ENCODE measurements around the gene CCNE1. TPM values are rescaled to one million over a fixed set of nuclear protein-coding genes. Genes with fewer than 3 reads are reported as not detected.

CCNE1 gene
- total and polyA plus RNA-seq, 10 of the 15 experiments (the other 5 are each of a cell fraction or from before 2014, with no cell fraction given), result 6.3 to 44.2 (median 35.8) TPM

- TF ChIP-seq, protein P1, sequence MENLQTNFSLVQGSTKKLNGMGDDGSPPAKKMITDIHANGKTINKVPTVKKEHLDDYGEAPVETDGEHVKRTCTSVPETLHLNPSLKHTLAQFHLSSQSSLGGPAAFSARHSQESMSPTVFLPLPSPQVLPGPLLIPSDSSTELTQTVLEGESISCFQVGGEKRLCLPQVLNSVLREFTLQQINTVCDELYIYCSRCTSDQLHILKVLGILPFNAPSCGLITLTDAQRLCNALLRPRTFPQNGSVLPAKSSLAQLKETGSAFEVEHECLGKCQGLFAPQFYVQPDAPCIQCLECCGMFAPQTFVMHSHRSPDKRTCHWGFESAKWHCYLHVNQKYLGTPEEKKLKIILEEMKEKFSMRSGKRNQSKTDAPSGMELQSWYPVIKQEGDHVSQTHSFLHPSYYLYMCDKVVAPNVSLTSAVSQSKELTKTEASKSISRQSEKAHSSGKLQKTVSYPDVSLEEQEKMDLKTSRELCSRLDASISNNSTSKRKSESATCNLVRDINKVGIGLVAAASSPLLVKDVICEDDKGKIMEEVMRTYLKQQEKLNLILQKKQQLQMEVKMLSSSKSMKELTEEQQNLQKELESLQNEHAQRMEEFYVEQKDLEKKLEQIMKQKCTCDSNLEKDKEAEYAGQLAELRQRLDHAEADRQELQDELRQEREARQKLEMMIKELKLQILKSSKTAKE (IDR thresholded peaks at IDR 0.05; ENCODE audit: low read depth, poor library complexity, severe bottlenecking), result no peak
- TF ChIP-seq POLR2AphosphoS2 (IDR thresholded peaks at IDR 0.05; ENCODE audit: low read depth, low read length), result no peak
- TF ChIP-seq BACH1 (IDR thresholded peaks at IDR 0.05; ENCODE audit: borderline replicate concordance), result no peak
- TF ChIP-seq BMI1 (IDR thresholded peaks at IDR 0.05; ENCODE audit: borderline replicate concordance), result no peak
- TF ChIP-seq, protein P2, sequence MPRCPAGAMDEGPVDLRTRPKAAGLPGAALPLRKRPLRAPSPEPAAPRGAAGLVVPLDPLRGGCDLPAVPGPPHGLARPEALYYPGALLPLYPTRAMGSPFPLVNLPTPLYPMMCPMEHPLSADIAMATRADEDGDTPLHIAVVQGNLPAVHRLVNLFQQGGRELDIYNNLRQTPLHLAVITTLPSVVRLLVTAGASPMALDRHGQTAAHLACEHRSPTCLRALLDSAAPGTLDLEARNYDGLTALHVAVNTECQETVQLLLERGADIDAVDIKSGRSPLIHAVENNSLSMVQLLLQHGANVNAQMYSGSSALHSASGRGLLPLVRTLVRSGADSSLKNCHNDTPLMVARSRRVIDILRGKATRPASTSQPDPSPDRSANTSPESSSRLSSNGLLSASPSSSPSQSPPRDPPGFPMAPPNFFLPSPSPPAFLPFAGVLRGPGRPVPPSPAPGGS (IDR thresholded peaks at IDR 0.05; ENCODE audit: borderline replicate concordance, insufficient read depth, low read depth, low read length, poor library complexity, severe bottlenecking), result peak; percentile 55
- no peak for TF ChIP-seq MTA3 (IDR thresholded peaks at IDR 0.05; ENCODE audit: borderline replicate concordance, low read length)
- no peak for TF ChIP-seq BCLAF1 (IDR thresholded peaks at IDR 0.05)
- TF ChIP-seq NR2C1 (IDR thresholded peaks at IDR 0.05), result no peak
- TF ChIP-seq MLLT1 (IDR thresholded peaks at IDR 0.05), result no peak
- TF ChIP-seq ZNF207 (IDR thresholded peaks at IDR 0.05; ENCODE audit: borderline replicate concordance), result no peak
- no peak for TF ChIP-seq TCF7 (IDR thresholded peaks at IDR 0.05; ENCODE audit: borderline replicate concordance)
- peak; percentile 58; the same call in 1 of the 2 replicates for TF ChIP-seq ATF7 (IDR thresholded peaks at IDR 0.05; ENCODE audit: low read depth)
- TF ChIP-seq USF1 (IDR thresholded peaks at IDR 0.05; ENCODE audit: borderline replicate concordance, extremely low read length, insufficient read depth, low read depth, low read length), result no peak
- TF ChIP-seq MAX (IDR thresholded peaks at IDR 0.05; ENCODE audit: low read depth, low read length), result no peak
- TF ChIP-seq SMAD1 (IDR thresholded peaks at IDR 0.05; ENCODE audit: low read depth, partially characterized antibody), result no peak
- no peak for TF ChIP-seq ZBTB33 (IDR thresholded peaks at IDR 0.05)
- no peak for TF ChIP-seq NRF1 (conservative IDR thresholded peaks at IDR 0.05; ENCODE audit: low read depth, low read length)
- TF ChIP-seq TCF3 (IDR thresholded peaks at IDR 0.05; ENCODE audit: borderline replicate concordance, insufficient read depth, low read depth, low read length), result 0 out of 2 replicates have a peak, but pooled peaks have one; percentile 26
Observed at GRCh38 chr19:29837448-29837981, 25.7 kb downstream of the CCNE1 start (continued).
